Hindlimb muscle (tissue), 1 donor: ENCODE data around the gene MT1H. TPM values are rescaled to one million over a fixed set of nuclear protein-coding genes. Genes with fewer than 3 reads are reported as not detected.

ENCODE experiments used
- polyA plus RNA-seq: library from polyadenylated mRNA; unstranded; fragments of 120-200 nt; gene quantifications from one replicate; pipeline ENCODE4 v1.2.1, GENCODE V29; 2013; ENCODE audit not compliant: insufficient read length

Gene MT1H
- polyA plus RNA-seq, 1 donor = not detected

Other genes starting within 250 kb of the MT1H start
- gene AMFR, start 244.3 kb upstream of the MT1H start, polyA plus RNA-seq = 42.9 TPM
- gene NUDT21, start 218.5 kb upstream of the MT1H start, polyA plus RNA-seq = 51.2 TPM
- 36.5 TPM for gene OGFOD1, start 218.3 kb upstream of the MT1H start, polyA plus RNA-seq
- gene BBS2, start 149.8 kb upstream of the MT1H start, polyA plus RNA-seq = 42.9 TPM
- not detected for gene MT4, start 104.7 kb upstream of the MT1H start, polyA plus RNA-seq
- 8.7 TPM for gene MT3, start 80.3 kb upstream of the MT1H start, polyA plus RNA-seq
- gene MT2A, start 61.2 kb upstream of the MT1H start, polyA plus RNA-seq = 26.9 TPM
- 21.1 TPM for gene MT1E, start 44.0 kb upstream of the MT1H start, polyA plus RNA-seq
- 1.9 TPM for gene MT1M, start 37.2 kb upstream of the MT1H start, polyA plus RNA-seq
- not detected for gene MT1A, start 31.1 kb upstream of the MT1H start, polyA plus RNA-seq
- gene MT1B, start 17.9 kb upstream of the MT1H start, polyA plus RNA-seq = not detected
- gene MT1F, start 11.9 kb upstream of the MT1H start, polyA plus RNA-seq = 1.4 TPM
- gene MT1G, start 1.7 kb upstream of the MT1H start, polyA plus RNA-seq = not detected
- gene MT1X, start 12.7 kb downstream of the MT1H start, polyA plus RNA-seq = 9.9 TPM
- 44.2 TPM for gene NUP93, start 60.3 kb downstream of the MT1H start, polyA plus RNA-seq
- gene SLC12A3, start 195.4 kb downstream of the MT1H start, polyA plus RNA-seq = 0.05 TPM